GOT3 (cell line): Measurements from ENCODE around the gene LDLRAD4.

Experiments used
- DNase-seq: peaks from one replicate; lab custom pipeline; 2025; ENCODE audit warnings: mixed read lengths; lab: John Stamatoyannopoulos, UW

Gene LDLRAD4

GRCh38 chr18:13265911-13266217 is 47.3 kb downstream of the LDLRAD4 start:
- DNase-seq, result no peak

- DNase-seq, result no peak
These were observed 47.9 kb downstream of the LDLRAD4 start for GRCh38 chr18:13266218-13267100.

- DNase-seq, result no peak
These were observed 48.9 kb downstream of the LDLRAD4 start for GRCh38 chr18:13267431-13267873.

- no peak for DNase-seq
These were observed 49.8 kb downstream of the LDLRAD4 start for GRCh38 chr18:13268158-13269012.

GRCh38 chr18:13269013-13269280 is 50.4 kb downstream of the LDLRAD4 start:
- DNase-seq, result no peak

- DNase-seq, result no peak
These were observed 51.0 kb downstream of the LDLRAD4 start for GRCh38 chr18:13269521-13270011.

GRCh38 chr18:13270279-13270855 is 51.8 kb downstream of the LDLRAD4 start:
- DNase-seq, result no peak

GRCh38 chr18:13271302-13271911 is 52.8 kb downstream of the LDLRAD4 start:
- DNase-seq, result no peak

GRCh38 chr18:13272416-13272815 is 53.9 kb downstream of the LDLRAD4 start:
- no peak for DNase-seq

- DNase-seq, result no peak
These were observed 55.2 kb downstream of the LDLRAD4 start for GRCh38 chr18:13273800-13274199.

- DNase-seq, result no peak
These were observed 56.5 kb downstream of the LDLRAD4 start for GRCh38 chr18:13275075-13275474.

- DNase-seq, result no peak
These were observed 58.3 kb downstream of the LDLRAD4 start for GRCh38 chr18:13276530-13277520.

- DNase-seq, result no peak
These were observed 59.6 kb downstream of the LDLRAD4 start for GRCh38 chr18:13278062-13278630.

GRCh38 chr18:13279181-13280069 is 60.9 kb downstream of the LDLRAD4 start:
- DNase-seq, result no peak

GRCh38 chr18:13280070-13280795 is 61.7 kb downstream of the LDLRAD4 start:
- no peak for DNase-seq

GRCh38 chr18:13281406-13281805 is 62.8 kb downstream of the LDLRAD4 start:
- no peak for DNase-seq

GRCh38 chr18:13283746-13284145 is 65.2 kb downstream of the LDLRAD4 start:
- DNase-seq, result no peak

GRCh38 chr18:13284330-13285027 is 65.9 kb downstream of the LDLRAD4 start:
- DNase-seq, result no peak
